ENCODE results near the gene EPB41L4B. TPM values are rescaled to one million over a fixed set of nuclear protein-coding genes. Genes with fewer than 3 reads are reported as not detected.

The EPB41L4B gene
- total and polyA plus RNA-seq, 2 of the 13 experiments (the other 11 are each of a cell fraction or from before 2014, with no cell fraction given) = 17.6 to 22.1 TPM

DNA sequence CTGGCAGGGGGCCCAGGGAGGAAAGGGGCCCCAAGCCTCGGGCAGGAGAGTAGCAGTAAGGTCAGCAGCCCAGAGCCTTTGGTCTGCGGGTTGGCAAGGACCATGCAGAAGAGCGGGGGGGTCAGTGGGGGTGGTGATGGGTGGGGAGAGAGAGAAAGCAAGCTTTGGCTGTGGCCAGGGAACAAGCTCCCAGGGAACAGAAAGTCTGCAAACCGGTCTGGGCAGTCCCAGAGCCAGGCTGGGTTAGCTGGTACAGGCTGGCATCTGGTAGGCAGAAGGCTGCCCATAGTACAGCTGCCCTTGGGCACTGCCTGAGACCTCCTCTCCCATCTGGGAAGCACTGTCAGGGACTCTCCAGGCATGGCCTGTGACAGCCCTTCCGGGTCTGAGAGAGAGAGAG is 10.5 kb upstream of the EPB41L4B start (continued):
- no peak for TF ChIP-seq EED (CRISPR knock-in tag; IDR thresholded peaks at IDR 0.05)

DNA sequence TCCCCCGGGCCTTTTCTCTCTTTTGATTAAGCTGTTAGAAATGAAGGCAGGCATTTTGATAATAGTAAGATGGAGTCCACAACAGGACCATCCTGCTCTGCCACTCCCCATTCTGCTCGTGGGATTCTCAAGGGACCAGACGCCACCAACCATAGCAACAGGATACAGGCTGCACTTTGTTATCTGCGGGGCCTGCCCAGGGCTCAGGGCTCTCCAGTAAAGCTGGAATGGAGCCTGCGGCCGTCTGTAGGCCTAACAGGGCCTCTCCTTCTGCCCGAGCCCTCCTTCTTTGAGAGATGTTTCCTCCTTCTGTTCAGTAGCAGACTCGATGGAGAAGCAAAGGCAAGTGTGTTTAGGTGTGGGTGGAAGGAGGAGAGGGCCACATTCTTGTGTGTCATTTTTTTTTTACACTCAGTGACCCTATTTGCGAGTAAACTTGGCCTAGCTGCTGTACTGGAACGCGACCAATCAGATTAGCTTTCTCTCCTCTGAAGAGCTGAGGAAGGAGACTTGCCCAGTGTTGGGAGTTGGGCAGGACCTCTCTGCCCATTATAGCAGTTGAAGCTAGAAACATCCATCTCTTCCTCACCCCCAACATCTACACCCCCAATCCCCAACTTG is 8.9 kb upstream of the EPB41L4B start:
- H3K4me2 ChIP-seq (ENCODE audit: low read depth, low read length) = peak overlapping the region; percentile 91
- CTCF ChIA-PET (ENCODE audit: low intra/inter-chr PET ratio, low total read pairs) = no interaction called here
- peaks cover 52% of the 10 kb centered on the region for H3K4me1 ChIP-seq (ENCODE audit: insufficient read depth, low read length)
- POLR2A ChIA-PET = interaction anchor here (1.2 to 1.6 kb wide), 4 partner anchors 10 to 146 kb away, joined by 3 to 8 read pairs (median 6); no protein-coding TSS in a partner anchor
- WGBS (ENCODE audit: low lambda C conversion rate) = 2% methylated on average over 9 of the region's 11 CpGs
- H3K4me3 ChIP-seq (replicated peaks in 1 of 3; ENCODE audit: insufficient read depth in 1 of 3, low read depth in 2 of 3, low read length in 3 of 3) = peak overlapping the region; percentile 34 to 68 (median 59)
- no peaks in the 10 kb centered on the region for H3K9me3 ChIP-seq (ENCODE audit: low read length)
- in situ Hi-C loops (cut with HindIII; ENCODE audit: extremely low pct_ligation_motif_present, low pct_unique_long_range_greater_than_20kb) (no loop called here), intact Hi-C loops (cut with micrococcal nuclease; ENCODE audit: unreplicated experiment) (loop anchor here (10.0 kb wide), 1 partner anchor 215 kb away; the partner anchor contains the start of gene TMEM245)
- H3K27me3 ChIP-seq (ENCODE audit: control insufficient read depth in 1 of 2, insufficient read depth in 2 of 2, low read length in 2 of 2) = peaks cover 0 to 4% of the 10 kb centered on the region in 2 experiments; a peak in 2 of 5 replicates
- H4K20me1 ChIP-seq (ENCODE audit: insufficient read depth, low read length) = no peaks in the 10 kb centered on the region
- ATAC-seq (peak; percentile 91), DNase-seq (ENCODE audit: low spot score) (peak; percentile 25), FAIRE-seq (peak; percentile 30)
- no TSS peak for BruUV-seq (replicated peaks)
- peak overlapping the region; percentile 73 for H2AFZ ChIP-seq (ENCODE audit: low read length)
- H3K79me2 ChIP-seq (ENCODE audit: insufficient read depth, low read length) = no peaks in the 10 kb centered on the region
- H3K9ac ChIP-seq (ENCODE audit: insufficient read depth, low read depth, low read length) = peak overlapping the region; percentile 32; the same call in 1 of the 2 replicates
- no peaks in the 10 kb centered on the region for H3K36me3 ChIP-seq (replicated peaks in 1 of 2; ENCODE audit: control insufficient read depth in 1 of 2, insufficient read depth in 2 of 2, low read length in 2 of 2)
- no peak overlapping the region for H3K27ac ChIP-seq (ENCODE audit: extremely low read length, insufficient read depth, low read length)
- TF ChIP-seq, protein P1, sequence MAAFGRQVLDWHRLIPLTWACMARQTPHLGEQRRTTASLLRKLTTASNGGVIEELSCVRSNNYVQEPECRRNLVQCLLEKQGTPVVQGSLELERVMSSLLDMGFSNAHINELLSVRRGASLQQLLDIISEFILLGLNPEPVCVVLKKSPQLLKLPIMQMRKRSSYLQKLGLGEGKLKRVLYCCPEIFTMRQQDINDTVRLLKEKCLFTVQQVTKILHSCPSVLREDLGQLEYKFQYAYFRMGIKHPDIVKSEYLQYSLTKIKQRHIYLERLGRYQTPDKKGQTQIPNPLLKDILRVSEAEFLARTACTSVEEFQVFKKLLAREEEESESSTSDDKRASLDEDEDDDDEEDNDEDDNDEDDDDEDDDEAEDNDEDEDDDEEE (CRISPR knock-in tag; IDR thresholded peaks at IDR 0.05) = 0 out of 2 replicates have a peak, but pooled peaks have one; percentile 9
- TF ChIP-seq, protein P2, sequence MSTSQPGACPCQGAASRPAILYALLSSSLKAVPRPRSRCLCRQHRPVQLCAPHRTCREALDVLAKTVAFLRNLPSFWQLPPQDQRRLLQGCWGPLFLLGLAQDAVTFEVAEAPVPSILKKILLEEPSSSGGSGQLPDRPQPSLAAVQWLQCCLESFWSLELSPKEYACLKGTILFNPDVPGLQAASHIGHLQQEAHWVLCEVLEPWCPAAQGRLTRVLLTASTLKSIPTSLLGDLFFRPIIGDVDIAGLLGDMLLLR (CRISPR knock-in tag; IDR thresholded peaks at IDR 0.05) = no peak
- TF ChIP-seq SPEN (CRISPR knock-in tag; IDR thresholded peaks at IDR 0.05; ENCODE audit: low read depth) = peak; percentile 17; the same call in 1 of the 2 replicates
- 0 out of 2 replicates have a peak, but pooled peaks have one; percentile 18 for TF ChIP-seq ZNF331 (CRISPR knock-in tag; IDR thresholded peaks at IDR 0.05)
- TF ChIP-seq, protein P3, sequence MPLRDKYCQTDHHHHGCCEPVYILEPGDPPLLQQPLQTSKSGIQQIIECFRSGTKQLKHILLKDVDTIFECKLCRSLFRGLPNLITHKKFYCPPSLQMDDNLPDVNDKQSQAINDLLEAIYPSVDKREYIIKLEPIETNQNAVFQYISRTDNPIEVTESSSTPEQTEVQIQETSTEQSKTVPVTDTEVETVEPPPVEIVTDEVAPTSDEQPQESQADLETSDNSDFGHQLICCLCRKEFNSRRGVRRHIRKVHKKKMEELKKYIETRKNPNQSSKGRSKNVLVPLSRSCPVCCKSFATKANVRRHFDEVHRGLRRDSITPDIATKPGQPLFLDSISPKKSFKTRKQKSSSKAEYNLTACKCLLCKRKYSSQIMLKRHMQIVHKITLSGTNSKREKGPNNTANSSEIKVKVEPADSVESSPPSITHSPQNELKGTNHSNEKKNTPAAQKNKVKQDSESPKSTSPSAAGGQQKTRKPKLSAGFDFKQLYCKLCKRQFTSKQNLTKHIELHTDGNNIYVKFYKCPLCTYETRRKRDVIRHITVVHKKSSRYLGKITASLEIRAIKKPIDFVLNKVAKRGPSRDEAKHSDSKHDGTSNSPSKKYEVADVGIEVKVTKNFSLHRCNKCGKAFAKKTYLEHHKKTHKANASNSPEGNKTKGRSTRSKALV (CRISPR knock-in tag; IDR thresholded peaks at IDR 0.05) = no peak
- 0 out of 2 replicates have a peak, but pooled peaks have one; percentile 18 for TF ChIP-seq ZMYM4 (CRISPR knock-in tag; IDR thresholded peaks at IDR 0.05)
- TF ChIP-seq, protein P4, sequence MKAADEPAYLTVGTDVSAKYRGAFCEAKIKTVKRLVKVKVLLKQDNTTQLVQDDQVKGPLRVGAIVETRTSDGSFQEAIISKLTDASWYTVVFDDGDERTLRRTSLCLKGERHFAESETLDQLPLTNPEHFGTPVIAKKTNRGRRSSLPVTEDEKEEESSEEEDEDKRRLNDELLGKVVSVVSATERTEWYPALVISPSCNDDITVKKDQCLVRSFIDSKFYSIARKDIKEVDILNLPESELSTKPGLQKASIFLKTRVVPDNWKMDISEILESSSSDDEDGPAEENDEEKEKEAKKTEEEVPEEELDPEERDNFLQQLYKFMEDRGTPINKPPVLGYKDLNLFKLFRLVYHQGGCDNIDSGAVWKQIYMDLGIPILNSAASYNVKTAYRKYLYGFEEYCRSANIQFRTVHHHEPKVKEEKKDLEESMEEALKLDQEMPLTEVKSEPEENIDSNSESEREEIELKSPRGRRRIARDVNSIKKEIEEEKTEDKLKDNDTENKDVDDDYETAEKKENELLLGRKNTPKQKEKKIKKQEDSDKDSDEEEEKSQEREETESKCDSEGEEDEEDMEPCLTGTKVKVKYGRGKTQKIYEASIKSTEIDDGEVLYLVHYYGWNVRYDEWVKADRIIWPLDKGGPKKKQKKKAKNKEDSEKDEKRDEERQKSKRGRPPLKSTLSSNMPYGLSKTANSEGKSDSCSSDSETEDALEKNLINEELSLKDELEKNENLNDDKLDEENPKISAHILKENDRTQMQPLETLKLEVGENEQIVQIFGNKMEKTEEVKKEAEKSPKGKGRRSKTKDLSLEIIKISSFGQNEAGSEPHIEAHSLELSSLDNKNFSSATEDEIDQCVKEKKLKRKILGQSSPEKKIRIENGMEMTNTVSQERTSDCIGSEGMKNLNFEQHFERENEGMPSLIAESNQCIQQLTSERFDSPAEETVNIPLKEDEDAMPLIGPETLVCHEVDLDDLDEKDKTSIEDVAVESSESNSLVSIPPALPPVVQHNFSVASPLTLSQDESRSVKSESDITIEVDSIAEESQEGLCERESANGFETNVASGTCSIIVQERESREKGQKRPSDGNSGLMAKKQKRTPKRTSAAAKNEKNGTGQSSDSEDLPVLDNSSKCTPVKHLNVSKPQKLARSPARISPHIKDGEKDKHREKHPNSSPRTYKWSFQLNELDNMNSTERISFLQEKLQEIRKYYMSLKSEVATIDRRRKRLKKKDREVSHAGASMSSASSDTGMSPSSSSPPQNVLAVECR (CRISPR knock-in tag; IDR thresholded peaks at IDR 0.05; ENCODE audit: borderline replicate concordance) = peak; percentile 33; the same call in 1 of the 2 replicates
- TF ChIP-seq, protein P5, sequence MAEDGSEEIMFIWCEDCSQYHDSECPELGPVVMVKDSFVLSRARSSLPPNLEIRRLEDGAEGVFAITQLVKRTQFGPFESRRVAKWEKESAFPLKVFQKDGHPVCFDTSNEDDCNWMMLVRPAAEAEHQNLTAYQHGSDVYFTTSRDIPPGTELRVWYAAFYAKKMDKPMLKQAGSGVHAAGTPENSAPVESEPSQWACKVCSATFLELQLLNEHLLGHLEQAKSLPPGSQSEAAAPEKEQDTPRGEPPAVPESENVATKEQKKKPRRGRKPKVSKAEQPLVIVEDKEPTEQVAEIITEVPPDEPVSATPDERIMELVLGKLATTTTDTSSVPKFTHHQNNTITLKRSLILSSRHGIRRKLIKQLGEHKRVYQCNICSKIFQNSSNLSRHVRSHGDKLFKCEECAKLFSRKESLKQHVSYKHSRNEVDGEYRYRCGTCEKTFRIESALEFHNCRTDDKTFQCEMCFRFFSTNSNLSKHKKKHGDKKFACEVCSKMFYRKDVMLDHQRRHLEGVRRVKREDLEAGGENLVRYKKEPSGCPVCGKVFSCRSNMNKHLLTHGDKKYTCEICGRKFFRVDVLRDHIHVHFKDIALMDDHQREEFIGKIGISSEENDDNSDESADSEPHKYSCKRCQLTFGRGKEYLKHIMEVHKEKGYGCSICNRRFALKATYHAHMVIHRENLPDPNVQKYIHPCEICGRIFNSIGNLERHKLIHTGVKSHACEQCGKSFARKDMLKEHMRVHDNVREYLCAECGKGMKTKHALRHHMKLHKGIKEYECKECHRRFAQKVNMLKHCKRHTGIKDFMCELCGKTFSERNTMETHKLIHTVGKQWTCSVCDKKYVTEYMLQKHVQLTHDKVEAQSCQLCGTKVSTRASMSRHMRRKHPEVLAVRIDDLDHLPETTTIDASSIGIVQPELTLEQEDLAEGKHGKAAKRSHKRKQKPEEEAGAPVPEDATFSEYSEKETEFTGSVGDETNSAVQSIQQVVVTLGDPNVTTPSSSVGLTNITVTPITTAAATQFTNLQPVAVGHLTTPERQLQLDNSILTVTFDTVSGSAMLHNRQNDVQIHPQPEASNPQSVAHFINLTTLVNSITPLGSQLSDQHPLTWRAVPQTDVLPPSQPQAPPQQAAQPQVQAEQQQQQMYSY (CRISPR knock-in tag; IDR thresholded peaks at IDR 0.05) = peak; percentile 53; the same call in 1 of the 2 replicates

Data from HepG2 (cell line).